Kidney tubule cell (primary cell): Measurements from ENCODE around the gene SPATA2L.
"Not testable (repeated sequence)": the region's sequence is repeated elsewhere in the genome, so short reads cannot be mapped to it uniquely, and the experiment has no call there.

Source experiments
- DNase-seq: peaks from one replicate; pipeline ENCODE4 v3.0.0-alpha.2; 2018; ENCODE audit warnings: low spot score

SPATA2L gene

GRCh38 chr16:89690392-89690901 is 11.1 kb downstream of the SPATA2L start:
- DNase-seq: no peak

DNA sequence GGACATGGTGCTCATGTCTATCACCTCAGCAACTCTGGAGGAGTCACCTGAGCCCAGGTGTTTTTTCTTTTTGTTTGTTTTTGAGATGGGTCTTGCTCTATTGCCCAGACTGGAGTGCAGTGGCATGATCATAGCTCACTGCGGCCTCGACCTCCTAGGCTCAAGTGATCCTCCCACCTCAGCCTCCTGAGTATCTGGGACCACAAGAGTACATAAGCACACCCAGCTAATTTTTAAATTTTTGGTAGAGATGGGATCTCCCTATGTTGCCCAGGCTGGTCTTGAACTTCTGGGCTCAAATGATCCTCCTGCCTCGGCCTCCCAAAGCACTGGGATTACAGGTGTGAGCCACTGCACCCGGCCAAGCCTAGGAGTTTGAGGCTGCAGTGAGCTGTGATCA is 11.9 kb downstream of the SPATA2L start:
- not testable (repeated sequence) for DNase-seq

GRCh38 chr16:89689142-89689541 is 12.4 kb downstream of the SPATA2L start:
- no peak for DNase-seq

GRCh38 chr16:89688395-89688794 is 13.1 kb downstream of the SPATA2L start:
- DNase-seq: no peak

GRCh38 chr16:89687092-89687940 is 14.2 kb downstream of the SPATA2L start:
- peak; percentile 96 for DNase-seq

- peak; percentile 91 for DNase-seq
These were observed 14.9 kb downstream of the SPATA2L start, which contains the start of gene CDK10 for GRCh38 chr16:89686520-89687091. Gene CDK10 (plus strand): TSS chr16:89686689. CDS start chr16:89686711, 22 bp downstream.

DNA sequence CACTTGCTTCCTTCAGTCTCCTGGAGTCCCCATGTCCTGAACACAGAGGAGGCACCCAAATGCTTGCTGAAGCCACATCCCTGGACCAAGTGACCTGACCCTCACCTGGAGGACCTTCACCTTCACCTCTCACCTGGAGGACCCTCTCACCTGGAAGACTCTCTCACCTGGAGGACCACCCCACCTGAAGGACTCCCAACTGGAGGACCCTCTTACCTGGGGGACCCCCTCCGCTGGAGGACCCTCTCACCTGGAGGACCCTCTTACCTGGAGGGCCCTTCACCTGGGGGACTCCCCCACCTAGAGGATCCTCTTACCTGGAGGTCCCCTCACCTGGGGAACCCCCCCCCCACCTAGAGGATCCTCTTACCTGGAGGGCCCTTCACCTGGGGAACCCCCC is 15.6 kb downstream of the SPATA2L start:
- no peak for DNase-seq

GRCh38 chr16:89678258-89678657 is 23.2 kb downstream of the SPATA2L start:
- no peak for DNase-seq

GRCh38 chr16:89672177-89672941 is 29.1 kb downstream of the SPATA2L start:
- DNase-seq: no peak

DNA sequence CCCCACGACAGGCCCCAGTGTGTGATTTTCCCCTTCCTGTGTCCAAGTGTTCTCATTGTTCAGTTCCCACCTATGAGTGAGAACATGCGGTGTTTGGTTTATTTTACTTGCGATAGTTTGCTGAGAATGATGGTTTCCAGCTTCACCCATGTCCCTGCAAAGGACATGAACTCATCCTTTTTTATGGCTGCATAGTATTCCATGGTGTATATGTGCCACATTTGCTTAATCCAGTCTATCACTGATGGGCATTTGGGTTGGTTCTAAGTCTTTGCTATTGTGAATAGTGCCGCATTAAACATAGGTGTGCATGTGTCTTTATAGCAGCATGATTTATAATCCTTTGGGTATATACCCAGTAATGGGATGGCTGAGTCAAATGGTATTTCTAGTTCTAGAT is 29.9 kb downstream of the SPATA2L start:
- DNase-seq: not testable (repeated sequence)

GRCh38 chr16:89670496-89671431 is 30.7 kb downstream of the SPATA2L start:
- no peak for DNase-seq

DNA sequence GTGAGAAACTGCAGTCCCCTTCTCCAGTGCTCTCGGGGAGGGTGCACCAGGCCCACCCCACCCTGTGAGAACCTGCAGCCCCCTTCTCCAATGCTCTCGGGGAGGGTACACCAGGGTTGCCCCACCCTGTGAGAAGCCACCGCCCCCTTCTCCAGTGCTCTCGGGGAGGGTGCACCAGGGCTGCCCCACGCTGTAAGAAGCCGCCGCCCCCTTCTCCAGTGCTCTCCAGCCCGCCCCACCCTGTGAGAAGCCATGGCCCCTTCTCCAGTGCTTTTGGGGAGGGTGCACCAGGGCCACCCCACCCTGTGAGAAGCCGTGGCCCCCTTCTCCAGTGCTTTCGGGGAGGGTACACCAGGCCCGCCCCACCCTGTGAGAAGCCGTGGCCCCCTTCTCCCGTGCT is 31.8 kb downstream of the SPATA2L start:
- no peak for DNase-seq

GRCh38 chr16:89668790-89669158 is 32.7 kb downstream of the SPATA2L start:
- no peak for DNase-seq

GRCh38 chr16:89667633-89668032 is 33.9 kb downstream of the SPATA2L start:
- DNase-seq: no peak

- DNase-seq: peak; percentile 26
These were observed 34.5 kb downstream of the SPATA2L start for GRCh38 chr16:89667000-89667399.

GRCh38 chr16:89664238-89664637 is 37.3 kb downstream of the SPATA2L start:
- not testable (repeated sequence) for DNase-seq

GRCh38 chr16:89661215-89661614 is 40.3 kb downstream of the SPATA2L start:
- no peak for DNase-seq

DNA sequence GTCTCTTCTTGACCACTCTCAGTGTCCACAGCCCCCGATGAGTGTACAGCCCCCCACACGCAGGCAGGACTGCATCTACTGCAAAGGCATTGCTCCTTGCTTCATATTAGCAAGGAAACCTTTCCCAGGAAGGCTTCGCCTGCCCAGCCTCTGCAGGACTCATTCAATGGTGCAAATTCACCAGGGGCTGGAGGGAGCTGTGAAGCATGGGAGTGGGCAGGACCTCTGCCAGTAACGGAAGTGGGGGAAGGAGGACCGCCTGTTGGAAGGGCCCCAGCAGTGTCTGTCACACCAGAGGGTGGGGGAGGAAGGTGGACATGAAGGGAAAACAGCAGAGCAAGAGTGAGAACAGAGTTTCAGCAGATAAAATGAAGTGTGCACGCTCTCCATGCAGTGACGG is 41.4 kb downstream of the SPATA2L start:
- DNase-seq: no peak

DNA sequence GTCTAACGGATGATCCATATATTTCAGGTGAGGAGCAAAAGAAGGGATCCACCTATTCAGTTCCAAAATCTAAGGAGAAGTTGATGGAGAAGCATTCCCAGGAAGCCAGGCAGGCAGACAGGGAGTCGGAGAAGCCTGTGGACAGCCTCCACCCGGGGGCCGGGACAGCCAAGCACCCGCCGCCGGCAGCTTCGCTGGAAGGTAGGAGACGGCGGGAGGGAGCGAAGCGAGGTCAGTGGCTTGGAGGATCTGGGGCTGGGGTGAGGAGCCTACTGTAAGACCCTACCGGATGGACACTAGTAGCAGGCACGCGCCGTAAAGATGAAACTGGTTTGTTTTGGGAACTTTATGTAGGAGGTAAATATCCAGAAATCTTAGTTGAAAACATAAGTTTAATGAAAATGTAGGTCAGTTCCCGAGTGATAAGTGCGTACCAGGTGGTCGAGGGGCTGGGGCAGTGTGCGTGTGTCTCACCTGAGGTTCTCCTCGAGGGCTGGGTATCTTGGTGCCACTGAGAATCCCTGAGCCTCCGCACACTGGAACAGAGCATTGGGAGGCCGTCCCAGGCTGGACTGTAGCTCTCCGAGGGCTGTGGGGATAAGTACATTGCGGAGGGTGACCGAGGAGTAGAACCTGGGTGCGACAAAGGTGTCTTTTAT is 43.2 kb downstream of the SPATA2L start:
- no peak for DNase-seq

- DNase-seq: peak; percentile 91
These were observed 43.9 kb downstream of the SPATA2L start, which contains the start of the genes CHMP1A and SPATA33 for GRCh38 chr16:89657442-89658220. Gene CHMP1A (minus strand): TSS chr16:89657708. CDS start chr16:89657588, 120 bp downstream. Gene SPATA33 (plus strand): TSS chr16:89657836. CDS start chr16:89657912, 76 bp downstream.
